Islet of Langerhans (tissue), 1 donor: ENCODE measurements around the gene RPS18.
A peak's percentile ranks its signal among the peaks of the same experiment; 100 is the strongest.
"Not testable (repeated sequence)": the region's sequence is repeated elsewhere in the genome, so short reads cannot be mapped to it uniquely, and the experiment has no call there.

Experiments used
- FAIRE-seq: peaks from one replicate; lab custom pipeline; 2011; peaks lifted over from hg19 to GRCh38; lab: Jason Lieb, UNC

RPS18 gene

GRCh38 chr6:33272275-33273128 is 627 bp downstream of the RPS18 start:
- no peak for FAIRE-seq

- FAIRE-seq, result no peak
Observed at GRCh38 chr6:33273129-33273923, 1.5 kb downstream of the RPS18 start.

- no peak for FAIRE-seq
Observed at GRCh38 chr6:33273924-33274902, 2.3 kb downstream of the RPS18 start.

GRCh38 chr6:33275795-33276580 is 4.1 kb downstream of the RPS18 start:
- not testable (repeated sequence) for FAIRE-seq

- no peak for FAIRE-seq
Observed at GRCh38 chr6:33276581-33276863, 4.6 kb downstream of the RPS18 start.

GRCh38 chr6:33276864-33277662 is 5.2 kb downstream of the RPS18 start, which contains the start of gene B3GALT4:
B3GALT4 (plus strand) TSS chr6:33277123; CDS start chr6:33277420, 297 bp downstream.
- FAIRE-seq, result no peak

- no peak for FAIRE-seq
Observed at GRCh38 chr6:33277663-33278391, 6.0 kb downstream of the RPS18 start.

GRCh38 chr6:33278392-33278741 is 6.5 kb downstream of the RPS18 start:
- no peak for FAIRE-seq

GRCh38 chr6:33278810-33279209 is 6.9 kb downstream of the RPS18 start:
- no peak for FAIRE-seq

GRCh38 chr6:33279257-33279695 is 7.4 kb downstream of the RPS18 start:
- FAIRE-seq, result no peak

DNA sequence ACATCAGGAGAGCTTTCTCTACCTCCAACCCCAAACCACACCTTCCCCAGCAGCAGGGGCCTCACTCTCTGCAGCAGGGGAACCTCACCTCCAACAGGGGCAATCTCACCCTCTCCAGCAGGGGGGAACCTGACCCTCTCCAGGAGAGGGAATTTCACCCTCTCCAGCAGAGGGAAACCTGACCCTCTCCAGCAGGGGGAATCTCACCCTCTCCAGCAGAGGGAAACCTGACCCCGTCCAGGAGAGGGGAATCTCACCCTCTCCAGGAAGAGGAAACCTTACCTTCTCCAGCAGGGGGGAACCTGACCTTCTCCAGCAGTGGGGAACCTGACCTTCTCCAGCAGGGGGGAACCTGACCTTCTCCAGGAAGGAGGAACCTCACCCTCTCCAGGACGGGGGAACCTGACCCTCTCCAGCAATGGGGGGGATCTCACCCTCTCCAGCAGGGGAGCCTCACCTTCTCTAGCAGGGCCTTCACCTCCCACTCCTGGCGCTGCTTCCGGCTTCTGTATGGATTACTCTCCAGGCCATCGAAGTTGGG is 8.2 kb downstream of the RPS18 start:
- no peak for FAIRE-seq

DNA sequence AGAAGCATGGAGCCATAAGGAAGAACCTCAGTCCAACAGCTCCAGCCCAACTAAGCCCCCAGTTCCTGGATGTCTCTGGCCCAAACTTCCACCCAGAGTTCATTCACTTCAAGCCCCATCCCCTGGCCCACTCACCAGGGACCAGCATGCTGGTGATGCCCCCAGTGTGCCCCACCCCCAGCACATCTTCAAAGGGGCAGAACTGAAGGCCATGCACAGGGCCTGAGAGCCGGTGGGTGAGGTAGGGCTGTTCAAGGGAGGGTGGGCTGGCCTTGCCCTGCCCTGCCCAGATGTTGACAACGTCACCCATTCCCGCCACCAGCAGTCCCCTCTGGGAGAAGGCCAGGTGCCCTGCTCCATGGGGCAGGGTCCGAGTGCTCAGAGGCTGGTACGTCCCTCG is 8.7 kb downstream of the RPS18 start:
- FAIRE-seq, result no peak

DNA sequence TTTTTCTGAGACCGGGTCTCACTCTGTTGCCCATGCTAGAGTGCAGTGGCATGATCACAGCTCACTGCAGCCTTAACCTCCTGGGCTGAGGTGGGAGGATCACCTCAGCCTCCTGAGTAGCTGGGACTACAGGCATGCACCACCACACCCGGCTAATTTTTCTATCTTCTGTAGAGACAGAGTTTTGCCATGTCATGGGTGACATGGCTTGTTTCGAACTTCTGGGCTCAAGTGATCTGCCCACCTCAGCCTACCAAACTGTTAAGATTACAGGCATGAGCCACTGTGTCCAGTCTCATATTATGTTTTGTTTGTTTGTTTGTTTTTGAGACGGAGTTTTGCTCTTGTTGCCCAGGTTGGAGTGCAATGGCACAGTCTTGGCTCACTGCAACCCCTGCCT is 13.3 kb downstream of the RPS18 start:
- FAIRE-seq, result not testable (repeated sequence)

- no peak for FAIRE-seq
Observed at GRCh38 chr6:33286946-33287914, 15.4 kb downstream of the RPS18 start.

DNA sequence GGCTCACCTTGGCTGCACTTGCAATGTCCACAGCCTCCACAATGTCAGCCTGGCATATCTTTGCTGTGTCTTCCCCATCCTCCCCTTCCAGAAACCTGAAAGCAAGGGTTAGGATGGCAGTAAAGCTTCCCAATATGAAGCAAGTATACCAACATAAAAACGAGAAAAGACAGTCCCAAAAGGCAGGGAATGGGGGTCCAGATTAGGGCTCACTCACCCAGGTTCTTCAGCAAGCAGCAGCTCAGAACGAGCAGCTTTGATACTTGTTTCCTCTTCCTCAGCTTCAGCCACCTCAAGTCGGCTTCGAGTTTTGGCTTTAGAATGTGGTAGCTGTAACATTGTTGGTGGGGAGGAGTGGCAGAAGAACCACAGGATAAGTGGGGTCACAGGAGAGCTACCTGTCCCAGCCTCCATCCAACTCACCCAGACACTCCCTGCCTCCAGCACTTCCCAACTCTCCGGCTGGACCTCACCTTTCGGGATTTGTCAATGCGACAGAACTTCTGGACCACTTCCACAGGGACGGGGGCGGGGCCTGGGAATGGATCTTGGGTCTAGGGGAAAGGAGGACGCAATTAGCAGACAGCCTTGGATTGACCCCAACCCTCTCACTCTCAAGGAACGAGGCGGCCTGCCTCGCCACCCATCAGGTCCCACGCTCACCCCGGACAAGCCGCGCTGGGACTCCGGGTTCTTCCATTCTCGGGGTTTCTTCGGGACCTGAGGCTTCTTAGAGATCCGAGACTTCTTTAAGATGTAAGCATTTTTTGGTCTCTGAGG is 16.5 kb downstream of the RPS18 start:
- no peak for FAIRE-seq

DNA sequence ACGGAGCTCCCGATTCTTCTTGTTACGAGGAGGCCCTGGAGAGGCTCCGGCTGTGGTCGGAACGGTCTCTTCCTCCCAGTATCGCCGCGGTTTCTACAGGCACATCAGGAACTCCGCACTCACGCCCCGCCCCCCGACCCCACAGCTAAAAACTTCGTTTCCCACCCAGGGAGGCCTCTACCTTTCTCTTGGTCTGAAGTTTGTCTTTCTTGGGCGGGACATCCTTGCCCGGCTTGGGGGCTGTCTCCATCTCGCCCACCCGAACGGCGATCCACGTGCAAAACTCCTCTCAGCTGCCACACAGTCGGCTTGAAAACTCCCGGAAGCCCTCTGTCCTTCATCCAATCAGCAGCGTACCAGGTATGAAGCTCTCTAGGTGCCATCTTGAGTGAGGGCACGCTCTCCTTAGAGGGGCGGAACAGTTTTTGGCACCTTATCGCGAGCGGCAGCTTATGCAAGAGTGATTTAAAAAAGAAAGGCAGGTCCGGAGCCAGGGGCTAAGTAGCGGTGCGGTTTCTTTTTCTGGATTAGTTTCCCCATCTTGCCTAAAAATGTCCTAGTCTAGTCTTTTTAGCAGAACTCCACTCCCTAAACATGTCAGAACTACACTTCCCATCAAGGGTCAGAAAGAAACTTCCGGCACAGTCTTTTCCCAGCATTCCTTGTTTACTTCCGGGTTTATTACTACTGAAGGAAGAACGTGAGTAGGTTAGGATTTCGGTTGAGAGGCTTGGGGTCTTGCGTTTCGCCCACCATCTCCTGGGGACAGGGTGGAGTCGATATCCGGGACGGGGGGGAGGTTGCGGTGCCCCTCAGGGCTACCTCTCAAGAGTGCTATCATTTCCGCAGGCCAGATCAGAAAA is 17.3 kb downstream of the RPS18 start, which contains the start of the genes PFDN6 and WDR46:
Gene PFDN6, plus strand, starts transcription at position 681 of the 863 bp plus-strand sequence. CDS start 256 bp downstream, outside the sequence.
Gene WDR46, minus strand, starts transcription at position 319 of the 863 bp plus-strand sequence. Its CDS starts 69 bp downstream, at position 250.
- peak; percentile 76 for FAIRE-seq
